ENCODE results near the gene CDC25C. TPM values are rescaled to one million over a fixed set of nuclear protein-coding genes. Genes with fewer than 3 reads are reported as not detected.

CDC25C gene
- total RNA-seq, 1 experiment from 2014 or later, result 14.1 TPM

GRCh38 chr5:138280915-138281314 lies 50.7 kb downstream of the CDC25C start:
- Histone ChIP-seq H3K9me3 (ENCODE audit: control insufficient read depth, insufficient read depth, low read depth, low read length) (no peaks in the 10 kb centered on the region), H3K27me3 (ENCODE audit: control insufficient read depth, insufficient read depth, low read length) (no peaks in the 10 kb centered on the region), H3K27ac (ENCODE audit: low read length) (no peak overlapping the region), H3K4me1 (ENCODE audit: control insufficient read depth, insufficient read depth, low read length) (no peaks in the 10 kb centered on the region), H3K36me3 (ENCODE audit: control insufficient read depth, insufficient read depth, low read length) (no peaks in the 10 kb centered on the region), H3K4me3 (ENCODE audit: low read depth in 2 of 2, low read length in 2 of 2) (no peak overlapping the region)
- in situ Hi-C loops (cut with HindIII; ENCODE audit: low pct_unique_long_range_greater_than_20kb, low sequenced_read_pairs) (no loop called here), intact Hi-C loops (cut with micrococcal nuclease; ENCODE audit: unreplicated experiment) (no loop called here)
- no peak for DNase-seq (ENCODE audit: low read depth, low spot score)
- TF ChIP-seq TCF7L2 (IDR thresholded peaks at IDR 0.05; ENCODE audit: low read depth, low read length) (no peak), REST (IDR thresholded peaks at IDR 0.05; ENCODE audit: insufficient read depth in 1 of 2, low read depth in 2 of 2, low read length in 1 of 2) (no peak), CTCF (IDR thresholded peaks at IDR 0.05) (no peak), POLR2AphosphoS5 (IDR thresholded peaks at IDR 0.05; ENCODE audit: low read depth, low read length) (no peak), SIN3A (IDR thresholded peaks at IDR 0.05; ENCODE audit: borderline replicate concordance, insufficient read depth, low read depth, low read length) (no peak)
- POLR2A ChIA-PET, result no interaction called here
- BruUV-seq (replicated peaks), result no TSS peak
- CTCF ChIA-PET, result interaction anchor here (0.7 kb wide), 1 partner anchor 67 kb away, joined by 4 read pairs; no protein-coding TSS in a partner anchor
- ATAC-seq, result no peak

GRCh38 chr5:138276402-138277054 lies 55.1 kb downstream of the CDC25C start:
- BruUV-seq (replicated peaks), result no TSS peak
- no peak overlapping the region for H3K4me3 ChIP-seq (ENCODE audit: low read depth in 2 of 2, low read length in 2 of 2)
- in situ Hi-C loops (cut with HindIII; ENCODE audit: low pct_unique_long_range_greater_than_20kb, low sequenced_read_pairs), result no loop called here
- POLR2A ChIA-PET, result interaction anchor here (0.5 kb wide), 1 partner anchor 80 kb away, joined by 3 read pairs; no protein-coding TSS in a partner anchor
- H3K27ac ChIP-seq (ENCODE audit: low read length), result no peak overlapping the region
- H3K36me3 ChIP-seq (ENCODE audit: control insufficient read depth, insufficient read depth, low read length), result no peaks in the 10 kb centered on the region
- H3K27me3 ChIP-seq (ENCODE audit: control insufficient read depth, insufficient read depth, low read length), result no peaks in the 10 kb centered on the region; the same call in 1 of the 2 replicates
- CTCF ChIA-PET, result interaction anchor here (1.2 kb wide), 1 partner anchor 53 kb away, joined by 3 read pairs; no protein-coding TSS in a partner anchor
- DNase-seq (ENCODE audit: low read depth, low spot score) (no peak), ATAC-seq (no peak)
- TF ChIP-seq SIN3A (IDR thresholded peaks at IDR 0.05; ENCODE audit: borderline replicate concordance, insufficient read depth, low read depth, low read length) (no peak), CTCF (IDR thresholded peaks at IDR 0.05) (no peak; the same call in 1 of the 2 replicates), TCF7L2 (IDR thresholded peaks at IDR 0.05; ENCODE audit: low read depth, low read length) (no peak), REST (IDR thresholded peaks at IDR 0.05; ENCODE audit: insufficient read depth in 1 of 2, low read depth in 2 of 2, low read length in 1 of 2) (no peak), POLR2AphosphoS5 (IDR thresholded peaks at IDR 0.05; ENCODE audit: low read depth, low read length) (no peak)
- H3K9me3 ChIP-seq (ENCODE audit: control insufficient read depth, insufficient read depth, low read depth, low read length), result no peaks in the 10 kb centered on the region
- peaks cover 3% of the 10 kb centered on the region; the same call in 1 of the 2 replicates for H3K4me1 ChIP-seq (ENCODE audit: control insufficient read depth, insufficient read depth, low read length)
- intact Hi-C loops (cut with micrococcal nuclease; ENCODE audit: unreplicated experiment), result no loop called here
